Measurements from ENCODE around the gene SNCG.
A peak's percentile ranks its signal among the peaks of the same experiment; 100 is the strongest.

The SNCG gene

DNA sequence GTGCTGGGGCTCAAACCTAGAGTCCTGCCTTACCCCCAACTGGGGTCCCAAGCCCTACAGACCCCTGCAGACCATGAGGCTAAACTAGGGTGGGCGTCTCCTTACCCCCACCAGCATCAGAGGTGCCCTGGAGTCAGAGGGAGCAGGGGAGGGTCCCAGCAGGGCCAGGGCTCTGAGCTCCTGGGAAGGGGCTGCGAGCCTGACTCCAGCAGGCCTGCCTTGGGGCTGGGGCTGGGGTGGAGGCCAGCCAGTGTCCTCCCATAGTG lies 1.3 kb downstream of the SNCG start:
- no peak for DNase-seq (ENCODE audit: low spot score)
- TF ChIP-seq, protein P1, sequence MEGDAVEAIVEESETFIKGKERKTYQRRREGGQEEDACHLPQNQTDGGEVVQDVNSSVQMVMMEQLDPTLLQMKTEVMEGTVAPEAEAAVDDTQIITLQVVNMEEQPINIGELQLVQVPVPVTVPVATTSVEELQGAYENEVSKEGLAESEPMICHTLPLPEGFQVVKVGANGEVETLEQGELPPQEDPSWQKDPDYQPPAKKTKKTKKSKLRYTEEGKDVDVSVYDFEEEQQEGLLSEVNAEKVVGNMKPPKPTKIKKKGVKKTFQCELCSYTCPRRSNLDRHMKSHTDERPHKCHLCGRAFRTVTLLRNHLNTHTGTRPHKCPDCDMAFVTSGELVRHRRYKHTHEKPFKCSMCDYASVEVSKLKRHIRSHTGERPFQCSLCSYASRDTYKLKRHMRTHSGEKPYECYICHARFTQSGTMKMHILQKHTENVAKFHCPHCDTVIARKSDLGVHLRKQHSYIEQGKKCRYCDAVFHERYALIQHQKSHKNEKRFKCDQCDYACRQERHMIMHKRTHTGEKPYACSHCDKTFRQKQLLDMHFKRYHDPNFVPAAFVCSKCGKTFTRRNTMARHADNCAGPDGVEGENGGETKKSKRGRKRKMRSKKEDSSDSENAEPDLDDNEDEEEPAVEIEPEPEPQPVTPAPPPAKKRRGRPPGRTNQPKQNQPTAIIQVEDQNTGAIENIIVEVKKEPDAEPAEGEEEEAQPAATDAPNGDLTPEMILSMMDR (IDR thresholded peaks at IDR 0.05; ENCODE audit: extremely low read depth, missing control alignments), result no peak

- TF ChIP-seq, protein P1 (IDR thresholded peaks at IDR 0.05; ENCODE audit: extremely low read depth, missing control alignments), result peak; percentile 95
- DNase-seq (ENCODE audit: low spot score), result peak; percentile 80
Observed at GRCh38 chr10:86960003-86960862, 1.8 kb downstream of the SNCG start.

DNA sequence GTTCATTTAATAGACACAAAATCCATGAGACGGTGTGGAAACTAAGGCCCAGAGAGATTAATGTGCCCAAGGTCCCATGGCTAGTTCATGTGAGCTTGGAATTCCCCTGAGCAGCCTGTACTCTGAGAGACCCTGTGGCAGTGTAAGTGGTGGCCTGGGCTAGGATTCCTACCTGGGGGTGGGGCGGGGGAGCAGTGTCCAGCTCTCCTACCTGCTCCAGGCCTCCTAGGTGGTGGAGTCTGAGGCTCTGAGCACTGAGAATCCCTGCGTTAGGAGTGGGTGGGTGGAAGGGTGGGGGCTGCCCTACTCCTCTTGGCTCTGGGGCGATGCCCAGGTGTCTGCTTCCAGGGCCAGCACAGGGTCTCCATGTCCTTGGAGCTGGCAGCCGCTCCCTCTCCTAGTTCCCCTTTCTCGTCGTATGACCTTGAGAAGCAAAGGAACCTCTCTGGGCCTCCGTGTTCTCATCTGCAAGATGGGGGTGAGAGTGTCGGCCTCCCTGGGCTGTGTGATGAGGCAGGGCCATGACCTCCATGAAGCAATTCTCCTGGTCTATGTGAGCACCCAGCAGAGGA lies 2.5 kb downstream of the SNCG start:
- TF ChIP-seq, protein P1 (IDR thresholded peaks at IDR 0.05; ENCODE audit: extremely low read depth, missing control alignments), result no peak

GRCh38 chr10:86961481-86962091 lies 3.2 kb downstream of the SNCG start:
- DNase-seq (ENCODE audit: low spot score), result no peak
- TF ChIP-seq, protein P1 (IDR thresholded peaks at IDR 0.05; ENCODE audit: extremely low read depth, missing control alignments), result no peak

More for the DNA sequence above, 2.5 kb downstream of the SNCG start:
- no peak for DNase-seq (ENCODE audit: low spot score)

DNA sequence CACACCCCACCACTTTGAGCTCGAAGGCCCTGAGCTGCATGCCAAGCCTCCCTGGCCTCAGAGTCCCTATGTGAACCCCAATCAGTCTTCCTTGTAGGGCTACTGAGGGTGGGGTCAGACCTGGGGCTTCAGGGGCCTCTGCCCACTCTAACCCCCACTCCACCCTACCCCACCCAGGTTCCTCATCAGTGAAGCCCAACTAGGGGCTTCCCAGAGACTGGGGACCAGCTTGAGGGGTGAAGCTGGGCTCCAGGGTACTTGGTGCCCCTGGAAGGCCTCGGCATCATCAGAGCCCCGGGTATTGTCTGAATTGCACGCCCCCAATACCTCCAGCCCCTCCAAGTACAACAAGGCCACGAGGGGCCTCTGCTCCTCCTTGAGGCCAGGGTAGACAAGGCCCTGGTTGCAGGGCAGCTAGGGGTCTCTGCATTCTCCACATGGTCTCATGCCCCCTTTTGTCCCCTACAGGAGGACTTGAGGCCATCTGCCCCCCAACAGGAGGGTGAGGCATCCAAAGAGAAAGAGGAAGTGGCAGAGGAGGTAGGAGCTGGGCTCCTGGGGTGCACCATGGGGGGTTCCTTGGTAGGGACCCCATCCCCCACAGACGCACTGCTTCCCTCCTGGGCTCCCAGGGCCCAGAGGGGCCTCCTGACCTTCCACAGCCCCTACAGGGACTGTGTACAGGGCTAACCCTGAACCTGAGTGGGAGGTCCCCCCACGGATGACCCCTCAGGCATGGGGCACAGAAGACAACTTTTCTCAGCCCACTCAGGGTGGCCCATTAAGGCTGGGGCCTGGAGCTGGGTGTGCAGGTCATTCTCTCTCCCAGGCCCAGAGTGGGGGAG lies 4.0 kb downstream of the SNCG start:
- TF ChIP-seq, protein P1 (IDR thresholded peaks at IDR 0.05; ENCODE audit: extremely low read depth, missing control alignments), result no peak

DNA sequence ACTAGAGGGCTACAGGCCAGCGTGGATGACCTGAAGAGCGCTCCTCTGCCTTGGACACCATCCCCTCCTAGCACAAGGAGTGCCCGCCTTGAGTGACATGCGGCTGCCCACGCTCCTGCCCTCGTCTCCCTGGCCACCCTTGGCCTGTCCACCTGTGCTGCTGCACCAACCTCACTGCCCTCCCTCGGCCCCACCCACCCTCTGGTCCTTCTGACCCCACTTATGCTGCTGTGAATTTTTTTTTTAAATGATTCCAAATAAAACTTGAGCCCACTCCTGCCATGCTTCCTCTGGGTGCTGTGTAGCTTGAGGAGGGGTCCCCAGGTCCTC lies 4.5 kb downstream of the SNCG start:
- DNase-seq (ENCODE audit: low spot score), result no peak
- TF ChIP-seq, protein P1 (IDR thresholded peaks at IDR 0.05; ENCODE audit: extremely low read depth, missing control alignments), result no peak

More for the DNA sequence above, 4.0 kb downstream of the SNCG start:
- no peak for DNase-seq (ENCODE audit: low spot score)
